ENCODE measurements around the gene FLT1.

- TF ChIP-seq CTCF (conservative IDR thresholded peaks at IDR 0.05) (no peak), EZH2 (IDR thresholded peaks at IDR 0.05; ENCODE audit: low read depth) (no peak)
These were observed 150.8 kb downstream of the FLT1 start for GRCh38 chr13:28344163-28344562.
